HCT116 (cell line): ENCODE results near the gene CUX1. TPM values are rescaled to one million over a fixed set of nuclear protein-coding genes. Genes with fewer than 3 reads are reported as not detected.

Source experiments
- ATAC-seq: fragments of 200-7000 bp; cut with Tn5 transposase; 2 replicates; pipeline ENCODE4 v1.9.1; 2020; ENCODE audit warnings: mild to moderate bottlenecking, moderate library complexity
- BruUV-seq: library from RNA; stranded (reverse); fragments of 400-500 nt; replicated peaks from 2 replicates; lab custom pipeline; 2021; lab: Mats Ljungman, UMichigan
- CTCF ChIA-PET: fragments of 300-600 bp; sonication (Branson Sonifier 250); formaldehyde crosslinking; loops from one replicate; lab custom pipeline; 2021; ENCODE audit warnings: antibody characterized with exemption; lab: Charles Lee
- POLR2A ChIA-PET: fragments of 300-600, 350-600 bp; sonication (Branson Sonifier 250); formaldehyde crosslinking; loops from one replicate; lab custom pipeline; 2021; ENCODE audit warnings: antibody characterized with exemption; lab: Charles Lee
- RAD21 ChIA-PET, 2 experiments: fragments of 300-600 bp; sonication (Branson Sonifier 250); formaldehyde crosslinking; loops; one replicate each; lab custom pipeline; 2023; ENCODE audit warnings: low total read pairs in 2 of 2; ENCODE audit not compliant: uncharacterized antibody in 2 of 2, unreplicated experiment in 2 of 2, low non-redundant PET in 1 of 2; lab: Charles Lee
- DNase-seq: peaks from one replicate; pipeline ENCODE4 v3.0.0-alpha.2; 2010; ENCODE audit warnings: low read depth, low spot score
- H2AFZ ChIP-seq: fragments of 200-600 bp; shearing (Covaris generic), sonication (generic); 2 replicates; pipeline ENCODE4 v1.6.1; 2017; ENCODE audit warnings: low read depth, mixed run types, mixed read lengths, antibody characterized with exemption, low read length; ENCODE audit not compliant: poor library complexity, severe bottlenecking
- H3K27ac ChIP-seq: 2 replicates; pipeline ENCODE4 v1.5.1; 2012; ENCODE audit warnings: low read depth, low read length
- H3K27me3 ChIP-seq: fragments of 200-600 bp; sonication (generic); 2 replicates; pipeline ENCODE4 v1.6.1; 2016; ENCODE audit warnings: mixed run types, low read length, mixed read lengths; ENCODE audit not compliant: insufficient read depth
- H3K36me3 ChIP-seq, 2 experiments: fragments of 200-500 bp in 1 of 2; fragments of 200-600 bp in 1 of 2; sonication (Bioruptor generic) in 1 of 2; sonication (generic) in 1 of 2; 2 replicates each; pipeline versions ENCODE4 v1.5.1 to v1.6.1; 2014 to 2016; ENCODE audit warnings: low read length in 2 of 2, inconsistent platforms in 1 of 2, mixed read lengths in 1 of 2, mixed run types in 1 of 2; ENCODE audit not compliant: insufficient read depth in 2 of 2, control insufficient read depth in 1 of 2
- H3K4me1 ChIP-seq, 2 experiments: fragments of 200-600 bp in 1 of 2; sonication (generic) in 1 of 2; 2 replicates each; pipeline versions ENCODE4 v1.5.1 to v1.6.1; 2012 to 2017; ENCODE audit warnings: low read length in 2 of 2, inconsistent platforms in 1 of 2, mild to moderate bottlenecking in 1 of 2, mixed read lengths in 1 of 2, mixed run types in 1 of 2, moderate library complexity in 1 of 2; ENCODE audit not compliant: insufficient read depth in 2 of 2, control insufficient read depth in 1 of 2
- H3K4me2 ChIP-seq: fragments of 200-600 bp; sonication (generic); 2 replicates; pipeline ENCODE4 v1.6.1; 2017; ENCODE audit warnings: mixed run types, low read length, mixed read lengths
- H3K4me3 ChIP-seq, 2 experiments: fragments of 200-600 bp in 1 of 2; sonication (generic) in 1 of 2; replicated peaks in 1 of 2; 2 replicates each; pipeline ENCODE4 v1.5.1; 2011 to 2016; ENCODE audit warnings: low read length in 2 of 2, control low read depth in 1 of 2, low read depth in 1 of 2, mild to moderate bottlenecking in 1 of 2, mixed read lengths in 1 of 2, mixed run types in 1 of 2
- H3K79me2 ChIP-seq: fragments of 200-600 bp; sonication (generic); 2 replicates; pipeline ENCODE4 v1.6.1; 2017; ENCODE audit warnings: mild to moderate bottlenecking, mixed run types, low read length, moderate library complexity, mixed read lengths; ENCODE audit not compliant: insufficient read depth
- H3K9ac ChIP-seq: fragments of 200-600 bp; sonication (generic); 2 replicates; pipeline ENCODE4 v1.6.1; 2016; ENCODE audit warnings: low read length, mixed read lengths
- H3K9me2 ChIP-seq: fragments of 200-600 bp; sonication (generic), shearing (Covaris generic); 2 replicates; pipeline ENCODE4 v1.6.1; 2017; ENCODE audit warnings: mixed run types, mild to moderate bottlenecking, moderate library complexity; ENCODE audit not compliant: insufficient read depth
- H3K9me3 ChIP-seq, 2 experiments: fragments of 200-500 bp in 1 of 2; fragments of 200-600 bp in 1 of 2; sonication (Bioruptor generic) in 1 of 2; sonication (generic) in 1 of 2; 2 replicates each; pipeline ENCODE4 v1.6.1; 2014 to 2017; ENCODE audit warnings: low read length in 2 of 2, mixed read lengths in 2 of 2, inconsistent platforms in 1 of 2, low read depth in 1 of 2, mild to moderate bottlenecking in 1 of 2, mixed run types in 1 of 2, moderate library complexity in 1 of 2; ENCODE audit not compliant: control insufficient read depth in 1 of 2, insufficient read depth in 1 of 2
- H4K20me1 ChIP-seq: fragments of 200-600 bp; sonication (generic), shearing (Covaris generic); 2 replicates; pipeline ENCODE4 v1.6.1; 2017; ENCODE audit warnings: mixed run types, mild to moderate bottlenecking, moderate library complexity; ENCODE audit not compliant: insufficient read depth
- CEBPB ChIP-seq: IDR thresholded peaks from 2 replicates; pipeline ENCODE4 v1.6.1; 2012; ENCODE audit warnings: low read depth
- ELF1 ChIP-seq: IDR thresholded peaks from 2 replicates; pipeline ENCODE4 v1.6.1; 2012; ENCODE audit warnings: low read depth, borderline replicate concordance
- EZH2 ChIP-seq: fragments of 200-600 bp; sonication (generic); IDR thresholded peaks from 2 replicates; pipeline ENCODE4 v1.6.1; 2017; ENCODE audit warnings: antibody characterized with exemption, mixed run types
- EZH2phosphoT487 ChIP-seq: fragments of 200-600 bp; IDR thresholded peaks from 2 replicates; pipeline ENCODE4 v1.6.1; 2018; ENCODE audit warnings: antibody characterized with exemption, borderline replicate concordance
- FOSL1 ChIP-seq: IDR thresholded peaks from 2 replicates; pipeline ENCODE4 v1.6.1; 2012; ENCODE audit warnings: low read depth
- JUND ChIP-seq: IDR thresholded peaks from 2 replicates; pipeline ENCODE4 v1.6.1; 2012
- MAX ChIP-seq: IDR thresholded peaks from 2 replicates; pipeline ENCODE4 v1.6.1; 2012
- POLR2A ChIP-seq: IDR thresholded peaks from 2 replicates; pipeline ENCODE4 v1.7.0; 2011; ENCODE audit warnings: borderline replicate concordance; ENCODE audit not compliant: insufficient read depth, insufficient read length; ENCODE audit errors: extremely low read depth
- POLR2AphosphoS5 ChIP-seq: IDR thresholded peaks from 2 replicates; pipeline ENCODE4 v1.6.1; 2011; ENCODE audit warnings: mild to moderate bottlenecking, low read depth, low read length, moderate library complexity
- RAD21 ChIP-seq: IDR thresholded peaks from 2 replicates; pipeline ENCODE4 v1.6.1; 2012; ENCODE audit warnings: low read depth, mild to moderate bottlenecking
- REST ChIP-seq: IDR thresholded peaks from 2 replicates; pipeline ENCODE4 v1.6.1; 2012; ENCODE audit warnings: low read depth
- SP1 ChIP-seq: IDR thresholded peaks from 2 replicates; pipeline ENCODE4 v1.6.1; 2012; ENCODE audit warnings: low read depth
- SRF ChIP-seq: IDR thresholded peaks from 2 replicates; pipeline ENCODE4 v1.6.1; 2012; ENCODE audit warnings: low read depth
- TCF7L2 ChIP-seq: IDR thresholded peaks from 2 replicates; pipeline ENCODE4 v1.7.0; 2011; ENCODE audit warnings: borderline replicate concordance, inconsistent platforms; ENCODE audit not compliant: insufficient read depth, insufficient read length; ENCODE audit errors: extremely low read depth
- YY1 ChIP-seq: IDR thresholded peaks from 2 replicates; pipeline ENCODE4 v1.6.1; 2011; ENCODE audit warnings: low read length, low read depth, moderate library complexity, mild to moderate bottlenecking; ENCODE audit not compliant: insufficient replicate concordance; ENCODE audit errors: extremely low read depth
- ZBTB33 ChIP-seq: IDR thresholded peaks from 2 replicates; pipeline ENCODE4 v1.6.1; 2011; ENCODE audit warnings: mild to moderate bottlenecking, low read length, moderate library complexity; ENCODE audit not compliant: insufficient replicate concordance; ENCODE audit errors: extremely low read depth
- ZFX ChIP-seq: fragments of 450-650 bp; IDR thresholded peaks from 2 replicates; pipeline ENCODE4 v1.6.1; 2017
- ZNF274 ChIP-seq: fragments of 200-500 bp; sonication (Bioruptor generic); IDR thresholded peaks from 2 replicates; pipeline ENCODE4 v1.6.1; 2014; ENCODE audit warnings: mild to moderate bottlenecking, low read depth, low read length, inconsistent platforms
- intact Hi-C: fragments of 100-400 bp; cut with micrococcal nuclease; formaldehyde crosslinking; loops from 2 replicates; pipeline ENCODE4 v1.10.0; 2022
- total RNA-seq: library from RNA; stranded (reverse); gene quantifications from one replicate; pipeline ENCODE4 v1.2.1, GENCODE V29; 2021; ENCODE audit not compliant: unreplicated experiment
- TF ChIP-seq, protein P1 (sequence below), 3 experiments: fragments of 200-600 bp in 1 of 3; sonication (generic) in 1 of 3; IDR thresholded peaks in 2 of 3; conservative IDR thresholded peaks in 1 of 3; 2 replicates each; pipeline ENCODE4 v1.5.1; 2012 to 2017; ENCODE audit warnings: low read depth in 2 of 3, low read length in 2 of 3, antibody characterized with exemption in 1 of 3, borderline replicate concordance in 1 of 3, control low read depth in 1 of 3, mild to moderate bottlenecking in 1 of 3, mixed read lengths in 1 of 3, mixed run types in 1 of 3, moderate library complexity in 1 of 3; ENCODE audit not compliant: insufficient read depth in 1 of 3
- TF ChIP-seq, protein P2 (sequence below): IDR thresholded peaks from 2 replicates; pipeline ENCODE4 v1.6.1; 2012

The CUX1 gene
- total RNA-seq, 1 experiment from 2014 or later, result 68.9 TPM

DNA sequence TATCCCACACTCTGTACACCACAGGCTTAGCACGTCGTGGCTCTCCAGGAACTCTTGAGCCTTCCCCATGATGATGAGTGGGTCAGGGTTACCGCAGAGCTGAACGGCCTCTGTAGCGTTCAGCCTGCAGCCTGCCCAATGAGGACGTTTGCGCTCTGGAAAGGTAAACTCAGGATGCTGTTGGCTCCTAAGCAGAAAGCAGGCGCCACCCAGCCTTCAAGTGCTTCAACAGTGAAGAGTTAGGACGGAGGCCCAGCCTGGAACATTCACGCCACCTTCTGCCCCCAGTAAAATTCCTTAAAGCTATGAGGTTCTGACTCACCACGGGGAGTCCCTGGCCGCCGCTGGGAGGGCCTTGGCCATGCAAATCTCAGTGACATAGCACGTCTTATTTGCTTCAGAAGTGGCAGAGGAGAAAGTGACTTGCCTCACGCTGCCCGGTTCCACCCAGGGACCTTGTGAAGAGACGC is 307.7 kb downstream of the CUX1 start:
- intact Hi-C loops, result no loop called here
- peak; percentile 79 for DNase-seq
- POLR2A ChIA-PET, result no interaction called here
- TF ChIP-seq, protein P1, sequence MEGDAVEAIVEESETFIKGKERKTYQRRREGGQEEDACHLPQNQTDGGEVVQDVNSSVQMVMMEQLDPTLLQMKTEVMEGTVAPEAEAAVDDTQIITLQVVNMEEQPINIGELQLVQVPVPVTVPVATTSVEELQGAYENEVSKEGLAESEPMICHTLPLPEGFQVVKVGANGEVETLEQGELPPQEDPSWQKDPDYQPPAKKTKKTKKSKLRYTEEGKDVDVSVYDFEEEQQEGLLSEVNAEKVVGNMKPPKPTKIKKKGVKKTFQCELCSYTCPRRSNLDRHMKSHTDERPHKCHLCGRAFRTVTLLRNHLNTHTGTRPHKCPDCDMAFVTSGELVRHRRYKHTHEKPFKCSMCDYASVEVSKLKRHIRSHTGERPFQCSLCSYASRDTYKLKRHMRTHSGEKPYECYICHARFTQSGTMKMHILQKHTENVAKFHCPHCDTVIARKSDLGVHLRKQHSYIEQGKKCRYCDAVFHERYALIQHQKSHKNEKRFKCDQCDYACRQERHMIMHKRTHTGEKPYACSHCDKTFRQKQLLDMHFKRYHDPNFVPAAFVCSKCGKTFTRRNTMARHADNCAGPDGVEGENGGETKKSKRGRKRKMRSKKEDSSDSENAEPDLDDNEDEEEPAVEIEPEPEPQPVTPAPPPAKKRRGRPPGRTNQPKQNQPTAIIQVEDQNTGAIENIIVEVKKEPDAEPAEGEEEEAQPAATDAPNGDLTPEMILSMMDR (IDR thresholded peaks at IDR 0.05 in 2 of 3, conservative IDR thresholded peaks at IDR 0.05 in 1 of 3; ENCODE audit: borderline replicate concordance in 1 of 3, insufficient read depth in 1 of 3, low read depth in 2 of 3, low read length in 2 of 3), result peak in 1 of 3 experiments; percentile 94; a peak in 2 of 6 replicates
- peak; percentile 57; the same call in 1 of the 2 replicates for TF ChIP-seq JUND
- no peak for TF ChIP-seq ELF1
- peak; percentile 45; the same call in 1 of the 2 replicates for TF ChIP-seq FOSL1
- TF ChIP-seq TCF7L2, result no peak
- TF ChIP-seq SRF, result no peak
- no peak for TF ChIP-seq POLR2A
- no peak for TF ChIP-seq ZFX
- TF ChIP-seq RAD21, result peak; percentile 95
- peak; percentile 79 for TF ChIP-seq SP1
- TF ChIP-seq CEBPB, result no peak
- no peak for TF ChIP-seq EZH2
- TF ChIP-seq, protein P2, sequence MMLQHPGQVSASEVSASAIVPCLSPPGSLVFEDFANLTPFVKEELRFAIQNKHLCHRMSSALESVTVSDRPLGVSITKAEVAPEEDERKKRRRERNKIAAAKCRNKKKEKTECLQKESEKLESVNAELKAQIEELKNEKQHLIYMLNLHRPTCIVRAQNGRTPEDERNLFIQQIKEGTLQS, result no peak
- TF ChIP-seq POLR2AphosphoS5, result no peak
- no peak for TF ChIP-seq ZBTB33
- peak; percentile 80 for TF ChIP-seq MAX
- no peak for TF ChIP-seq ZNF274
- peak; percentile 41 for TF ChIP-seq YY1
- TF ChIP-seq EZH2phosphoT487, result no peak
- TF ChIP-seq REST, result no peak

More for the DNA sequence above, 307.7 kb downstream of the CUX1 start:
- peak overlapping the region; percentile 46 for H3K9ac ChIP-seq
- BruUV-seq, result no TSS peak
- ChIA-PET CTCF (interaction anchor here (1.0 to 1.1 kb wide), 2 partner anchors 269 to 307 kb away, joined by 3 read pairs; partner anchors contain the start of gene CUX1), RAD21 (interaction anchor here in 1 of 2 experiments (0.6 kb wide), 1 partner anchor 79 kb away, joined by 3 read pairs; no protein-coding TSS in a partner anchor)
- no peaks in the 10 kb centered on the region for H3K27me3 ChIP-seq
- peaks cover 42 to 55% of the 10 kb centered on the region in 2 experiments for H3K4me1 ChIP-seq
- no peaks in the 10 kb centered on the region for H4K20me1 ChIP-seq
- no peaks in the 10 kb centered on the region for H3K9me2 ChIP-seq
- peak overlapping the region; percentile 71 for H3K4me2 ChIP-seq
- no peaks in the 10 kb centered on the region for H3K79me2 ChIP-seq
- peak overlapping the region; percentile 74 for H3K27ac ChIP-seq
- ATAC-seq, result peak; percentile 92
- H3K9me3 ChIP-seq, result no peaks in the 10 kb centered on the region
- no peak overlapping the region for H2AFZ ChIP-seq
- H3K36me3 ChIP-seq, result no peaks in the 10 kb centered on the region
- peak overlapping the region in 1 of 2 experiments; percentile 17; a peak in 2 of 4 replicates for H3K4me3 ChIP-seq
